H1 (cell line): Measurements from ENCODE around the gene P2RY8. TPM values are rescaled to one million over a fixed set of nuclear protein-coding genes. Genes with fewer than 3 reads are reported as not detected.

ENCODE experiments used
- BACH1 ChIP-seq: IDR thresholded peaks from 2 replicates; pipeline ENCODE4 v1.6.1; 2012; ENCODE audit warnings: low read length, improper control_type of control experiment
- CBX5 ChIP-seq: fragments of 300-800, 300-1000 bp; sonication (generic); IDR thresholded peaks from 2 replicates; pipeline ENCODE4 v1.7.1; 2016; ENCODE audit warnings: antibody characterized with exemption, low read length, low read depth
- CBX8 ChIP-seq: fragments of 300-800, 300-1000 bp; sonication (generic); IDR thresholded peaks from 2 replicates; pipeline ENCODE4 v1.7.1; 2016; ENCODE audit warnings: low read depth, low read length, borderline replicate concordance
- polyA plus RNA-seq, 7 experiments: library from polyadenylated mRNA; depleted of rRNA in 3 of 7; stranded (reverse) in 5 of 7; unstranded in 2 of 7; fragments of >200 nt in 5 of 7; fragments of 200-250 nt in 2 of 7; gene quantifications; 1 replicate in 5 of 7; 2 replicates in 1 of 7; 4 replicates in 1 of 7; pipeline versions ENCODE4 v1.2.1 to v1.2.3, GENCODE V29; 2011 to 2013; ENCODE audit warnings: missing spikeins in 2 of 7, mixed read lengths in 2 of 7
- total RNA-seq: library from RNA; stranded (reverse); fragmentation: NEBNext Ultra II Directional; extraction: Animal tissue kit (Norgen Biotek cat#: 25700); gene quantifications from 2 replicates; pipeline ENCODE4 v1.2.1, GENCODE V29; 2021

The P2RY8 gene
- total and polyA plus RNA-seq, 2 of the 8 experiments (the other 6 are each of a cell fraction or from before 2014, with no cell fraction given), result 0.09 to 0.15 TPM

- TF ChIP-seq CBX8, result no peak
- TF ChIP-seq BACH1, result no peak
- no peak for TF ChIP-seq CBX5
- TF ChIP-seq, all 59 proteins: peak for 0
Observed at GRCh38 chrX:1475881-1476280, 61.1 kb downstream of the P2RY8 start (continued).
